Stimulated activated CD8-positive, alpha-beta memory T cell treated with anti-CD3 and anti-CD28 coated beads, Interleukin-4, amount 100 ng/mL, for 1 hour (primary cell): ENCODE results near the gene DGKI.

Source experiments
- DNase-seq, 2 donors: peaks; one replicate each; pipeline ENCODE4 v3.0.0-alpha.2; 2020; ENCODE audit warnings: low read depth in 2 of 2, low spot score in 1 of 2

The DGKI gene

GRCh38 chr7:137692399-137692798, 154.4 kb downstream of the DGKI start:
- no peak for DNase-seq

- DNase-seq = no peak
These were observed 155.2 kb downstream of the DGKI start for GRCh38 chr7:137691566-137691965.

- DNase-seq = no peak
These were observed 156.1 kb downstream of the DGKI start for GRCh38 chr7:137690635-137691034.

GRCh38 chr7:137689761-137690160, 157.0 kb downstream of the DGKI start:
- DNase-seq = no peak

- DNase-seq = no peak
These were observed 159.1 kb downstream of the DGKI start for GRCh38 chr7:137687556-137688265.

GRCh38 chr7:137685433-137686164, 161.2 kb downstream of the DGKI start:
- no peak for DNase-seq

GRCh38 chr7:137684776-137685175, 162.0 kb downstream of the DGKI start:
- no peak for DNase-seq

GRCh38 chr7:137684316-137684715, 162.5 kb downstream of the DGKI start:
- no peak for DNase-seq

GRCh38 chr7:137682596-137682995, 164.2 kb downstream of the DGKI start:
- no peak for DNase-seq

- DNase-seq = no peak
These were observed 164.9 kb downstream of the DGKI start for GRCh38 chr7:137681657-137682562.

GRCh38 chr7:137674551-137675409, 172.0 kb downstream of the DGKI start:
- DNase-seq = no peak

GRCh38 chr7:137674048-137674447, 172.7 kb downstream of the DGKI start:
- DNase-seq = no peak

GRCh38 chr7:137671920-137672319, 174.9 kb downstream of the DGKI start:
- DNase-seq = no peak

GRCh38 chr7:137670222-137671064, 176.3 kb downstream of the DGKI start:
- DNase-seq = no peak

- no peak for DNase-seq
These were observed 177.1 kb downstream of the DGKI start for GRCh38 chr7:137669706-137670105.

GRCh38 chr7:137668404-137668803, 178.4 kb downstream of the DGKI start:
- DNase-seq = no peak

- no peak for DNase-seq
These were observed 179.0 kb downstream of the DGKI start for GRCh38 chr7:137667633-137668387.

- no peak for DNase-seq
These were observed 181.9 kb downstream of the DGKI start for GRCh38 chr7:137664846-137665245.

GRCh38 chr7:137661634-137662033, 185.1 kb downstream of the DGKI start:
- no peak for DNase-seq
